GM12801 (cell line): ENCODE measurements around the gene GPR176.

Experiments
- CTCF ChIP-seq: IDR thresholded peaks from one replicate; pipeline ENCODE4 v1.5.1; 2011; ENCODE audit warnings: control low read depth; ENCODE audit not compliant: insufficient read length; ENCODE audit errors: extremely low read depth

Gene GPR176

GRCh38 chr15:39944726-39945125, 24.7 kb upstream of the GPR176 start:
- no peak for TF ChIP-seq CTCF

- no peak for TF ChIP-seq CTCF
These were observed 22.7 kb upstream of the GPR176 start for GRCh38 chr15:39942753-39943150.

DNA sequence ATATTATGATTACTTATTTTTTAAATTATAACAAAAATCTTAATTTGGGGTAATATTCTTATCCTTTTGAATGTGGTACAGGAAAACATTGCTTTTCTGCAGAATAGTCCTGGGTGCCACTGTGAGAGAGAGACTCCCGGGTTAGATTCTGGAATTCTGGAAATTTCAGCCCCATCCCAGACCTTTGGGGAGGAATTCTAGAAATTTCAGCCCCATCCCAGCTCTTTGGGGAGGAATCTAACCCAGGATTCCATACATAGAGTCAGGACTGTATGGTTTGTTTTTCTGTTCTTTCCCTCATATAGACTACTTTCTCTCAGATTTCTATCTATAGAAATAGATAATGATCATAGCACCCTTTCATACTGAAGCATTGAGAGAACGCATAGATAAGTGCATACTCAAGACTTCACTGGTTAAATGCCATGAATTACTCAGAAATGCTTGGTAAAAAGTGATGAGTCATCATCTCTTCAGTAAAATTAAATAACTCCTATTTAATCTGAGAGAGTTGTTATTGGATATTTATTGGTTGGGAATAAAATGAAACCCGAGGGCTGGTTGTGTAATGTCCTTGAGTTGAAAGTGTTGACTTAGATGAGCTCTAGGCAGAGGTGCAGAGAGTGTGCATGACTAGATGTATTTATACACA, 22.2 kb upstream of the GPR176 start:
- no peak for TF ChIP-seq CTCF

GRCh38 chr15:39939487-39940452, 19.7 kb upstream of the GPR176 start:
- TF ChIP-seq CTCF, result no peak

DNA sequence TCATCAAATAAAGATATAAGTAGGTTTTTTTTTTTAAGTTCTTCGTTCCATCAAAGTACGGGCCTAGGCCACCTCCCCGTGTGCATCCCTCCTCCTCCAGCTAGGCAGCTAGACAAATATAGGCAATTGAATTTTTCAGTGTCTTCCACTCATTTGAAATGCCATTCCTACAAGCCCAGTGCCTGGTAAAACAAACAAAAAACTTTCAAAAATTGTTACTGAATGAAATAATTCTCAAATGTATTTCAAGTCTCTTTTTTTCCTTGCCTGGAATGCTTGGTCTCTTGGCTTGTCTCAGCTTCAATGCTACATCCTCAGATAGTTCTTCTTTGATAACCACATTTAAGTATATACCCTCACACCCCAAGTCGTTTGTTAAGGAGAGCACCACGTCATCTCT, 17.6 kb upstream of the GPR176 start:
- TF ChIP-seq CTCF, result no peak

DNA sequence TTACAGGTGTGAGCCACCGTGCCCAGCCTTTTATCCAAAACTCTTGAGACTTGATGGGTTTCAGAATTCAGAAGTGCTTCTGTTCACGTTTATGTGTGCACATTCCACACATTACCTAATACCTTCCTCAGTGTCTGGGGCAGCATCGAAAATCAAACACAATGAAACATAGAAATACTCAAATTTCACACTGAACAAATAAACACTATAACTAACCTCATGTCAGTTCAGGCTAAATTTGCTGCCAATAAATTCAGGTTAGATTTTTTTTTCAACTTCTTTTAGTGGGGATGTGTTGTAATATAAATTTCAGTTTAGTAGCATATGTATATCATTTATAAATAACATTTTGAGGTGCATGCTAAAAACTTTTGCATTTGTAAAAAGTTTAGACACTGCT, 16.6 kb upstream of the GPR176 start:
- no peak for TF ChIP-seq CTCF

DNA sequence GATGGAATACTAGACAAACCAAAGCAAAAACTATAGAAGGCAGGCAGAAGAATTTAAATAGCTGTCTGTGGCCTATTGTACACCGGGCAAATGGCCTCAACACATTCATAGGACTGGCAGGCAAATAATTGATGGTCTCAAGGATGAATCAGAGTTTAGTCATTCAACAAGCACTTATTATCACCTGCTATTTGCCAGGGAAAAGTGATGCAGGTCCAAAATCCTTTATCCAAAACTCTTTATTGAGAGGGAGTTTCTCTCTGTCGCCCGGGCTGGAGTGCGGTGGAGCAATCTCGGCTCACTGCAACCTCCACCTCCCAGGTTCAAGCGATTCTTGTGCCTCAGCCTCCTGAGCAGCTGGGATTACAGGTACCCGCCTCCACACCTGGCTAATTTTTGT, 16.1 kb upstream of the GPR176 start:
- no peak for TF ChIP-seq CTCF
